GM23338 (cell line): ENCODE measurements around the gene SLX4IP. TPM values are rescaled to one million over a fixed set of nuclear protein-coding genes. Genes with fewer than 3 reads are reported as not detected.

Experiments used
- ATAC-seq: fragments of 200-7000 bp; cut with Tn5 transposase; 3 replicates; pipeline ENCODE4 v1.9.1; 2020
- DNase-seq: peaks from one replicate; pipeline ENCODE4 v3.0.0-alpha.2; 2015; ENCODE audit warnings: low spot score
- H2AFZ ChIP-seq: fragments of 200-600 bp; sonication (generic); 2 replicates; pipeline ENCODE4 v1.8.0; 2016; ENCODE audit warnings: antibody characterized with exemption, mild to moderate bottlenecking, moderate library complexity
- H3F3A ChIP-seq: fragments of 200-600 bp; sonication (generic); replicated peaks from 2 replicates; pipeline ENCODE4 v1.8.0; 2017; ENCODE audit warnings: antibody characterized with exemption, mixed run types, low read depth
- H3K27ac ChIP-seq: fragments of 200-600 bp; sonication (generic); 2 replicates; pipeline ENCODE4 v1.6.1; 2016; ENCODE audit warnings: low read depth
- H3K27me3 ChIP-seq: fragments of 200-600 bp; sonication (generic); 2 replicates; pipeline ENCODE4 v1.8.0; 2016; ENCODE audit warnings: mild to moderate bottlenecking, mixed run types, moderate library complexity; ENCODE audit not compliant: insufficient read depth
- H3K36me3 ChIP-seq: fragments of 200-600 bp; sonication (generic); 2 replicates; pipeline ENCODE4 v1.8.0; 2016; ENCODE audit warnings: mild to moderate bottlenecking; ENCODE audit not compliant: insufficient read depth
- H3K4me1 ChIP-seq: fragments of 200-600 bp; sonication (generic); 2 replicates; pipeline ENCODE4 v1.8.0; 2016; ENCODE audit warnings: mild to moderate bottlenecking, moderate library complexity; ENCODE audit not compliant: insufficient read depth
- H3K4me2 ChIP-seq: fragments of 200-600 bp; sonication (generic); 2 replicates; pipeline ENCODE4 v1.7.1; 2017; ENCODE audit warnings: mixed run types
- H3K4me3 ChIP-seq: fragments of 200-600 bp; sonication (generic); 2 replicates; pipeline ENCODE4 v1.6.1; 2016; ENCODE audit warnings: mixed run types
- H3K79me2 ChIP-seq: fragments of 200-600 bp; sonication (generic); replicated peaks from 2 replicates; pipeline ENCODE4 v1.8.0; 2017; ENCODE audit warnings: mild to moderate bottlenecking; ENCODE audit not compliant: insufficient read depth
- H3K9me2 ChIP-seq: fragments of 200-600 bp; sonication (generic); 2 replicates; pipeline ENCODE4 v1.8.0; 2017; ENCODE audit not compliant: insufficient read depth
- H4K20me1 ChIP-seq: fragments of 200-600 bp; sonication (generic); replicated peaks from 2 replicates; pipeline ENCODE4 v1.8.0; 2017; ENCODE audit warnings: mild to moderate bottlenecking; ENCODE audit not compliant: insufficient read depth
- H3K27ac Mint-ChIP-seq: 2 replicates; pipeline ENCODE4 v1.8.0; 2020; ENCODE audit warnings: inconsistent platforms, mild to moderate bottlenecking, moderate library complexity, mixed read lengths
- H3K27me3 Mint-ChIP-seq: 3 replicates; pipeline ENCODE4 v1.8.0; 2022; ENCODE audit warnings: low read depth, mild to moderate bottlenecking, moderate library complexity, mixed read lengths, inconsistent platforms; ENCODE audit not compliant: insufficient read depth, poor library complexity
- H3K36me3 Mint-ChIP-seq: 3 replicates; pipeline ENCODE4 v1.8.0; 2021; ENCODE audit warnings: low read depth, mild to moderate bottlenecking, inconsistent platforms, moderate library complexity, mixed read lengths
- H3K4me1 Mint-ChIP-seq: 3 replicates; pipeline ENCODE4 v1.8.0; 2020; ENCODE audit warnings: mild to moderate bottlenecking, inconsistent platforms, mixed read lengths
- H3K4me3 Mint-ChIP-seq: 3 replicates; pipeline ENCODE4 v1.8.0; 2021; ENCODE audit warnings: moderate library complexity, mild to moderate bottlenecking, inconsistent platforms, mixed read lengths
- H3K9me3 Mint-ChIP-seq: 3 replicates; pipeline ENCODE4 v1.8.0; 2020; ENCODE audit warnings: moderate library complexity, mild to moderate bottlenecking, inconsistent platforms, mixed read lengths
- EZH2 ChIP-seq: fragments of 200-600 bp; sonication (generic); IDR thresholded peaks from one replicate; pipeline ENCODE4 v1.8.0; 2017; ENCODE audit warnings: antibody characterized with exemption, mild to moderate bottlenecking, low read depth; ENCODE audit not compliant: unreplicated experiment
- JUNB ChIP-seq: IDR thresholded peaks from one replicate; pipeline ENCODE4 v1.6.1; 2016; ENCODE audit warnings: antibody characterized with exemption; ENCODE audit not compliant: unreplicated experiment
- POLR2AphosphoS5 ChIP-seq: IDR thresholded peaks from 2 replicates; pipeline ENCODE4 v1.6.1; 2016; ENCODE audit warnings: antibody characterized with exemption, low read depth
- STAT1 ChIP-seq: IDR thresholded peaks from one replicate; pipeline ENCODE4 v1.6.1; 2016; ENCODE audit warnings: antibody characterized with exemption; ENCODE audit not compliant: unreplicated experiment
- ZNF114 ChIP-seq: fragments of 250-450 bp; sonication (Bioruptor Pico); IDR thresholded peaks from 2 replicates; pipeline ENCODE4 v1.5.0; 2020; ENCODE audit warnings: mild to moderate bottlenecking, moderate library complexity
- polyA plus RNA-seq: library from polyadenylated mRNA; unstranded; fragments of >200 nt; fragmentation: Nextera tagmentation; extraction: Ambion mirVana; gene quantifications from 2 replicates; pipeline ENCODE4 v1.2.1, GENCODE V29; 2016
- total RNA-seq: library from RNA; depleted of rRNA; stranded (reverse); fragments of >200 nt; shearing (Covaris generic); gene quantifications from 2 replicates; pipeline ENCODE4 v1.2.3, GENCODE V29; 2014
- TF ChIP-seq, protein P1 (sequence below), 2 experiments: fragments of 200-600 bp in 1 of 2; sonication (generic) in 1 of 2; conservative IDR thresholded peaks; 2 replicates each; pipeline versions ENCODE4 v1.5.1 to v1.6.1; 2016 to 2017; ENCODE audit warnings: antibody characterized with exemption in 2 of 2, low read depth in 2 of 2, mild to moderate bottlenecking in 2 of 2, moderate library complexity in 1 of 2
- TF ChIP-seq, protein P2 (sequence below): fragments of 250-450 bp; sonication (Bioruptor Pico); IDR thresholded peaks from 2 replicates; pipeline ENCODE4 v1.5.0; 2020; ENCODE audit warnings: mild to moderate bottlenecking, moderate library complexity
- TF ChIP-seq, protein P3 (sequence below): IDR thresholded peaks from one replicate; pipeline ENCODE4 v1.6.1; 2018; ENCODE audit warnings: antibody characterized with exemption; ENCODE audit not compliant: unreplicated experiment

Gene SLX4IP
- total and polyA plus RNA-seq, 2 experiments from 2014 or later, result 9.1 to 9.8 TPM

DNA sequence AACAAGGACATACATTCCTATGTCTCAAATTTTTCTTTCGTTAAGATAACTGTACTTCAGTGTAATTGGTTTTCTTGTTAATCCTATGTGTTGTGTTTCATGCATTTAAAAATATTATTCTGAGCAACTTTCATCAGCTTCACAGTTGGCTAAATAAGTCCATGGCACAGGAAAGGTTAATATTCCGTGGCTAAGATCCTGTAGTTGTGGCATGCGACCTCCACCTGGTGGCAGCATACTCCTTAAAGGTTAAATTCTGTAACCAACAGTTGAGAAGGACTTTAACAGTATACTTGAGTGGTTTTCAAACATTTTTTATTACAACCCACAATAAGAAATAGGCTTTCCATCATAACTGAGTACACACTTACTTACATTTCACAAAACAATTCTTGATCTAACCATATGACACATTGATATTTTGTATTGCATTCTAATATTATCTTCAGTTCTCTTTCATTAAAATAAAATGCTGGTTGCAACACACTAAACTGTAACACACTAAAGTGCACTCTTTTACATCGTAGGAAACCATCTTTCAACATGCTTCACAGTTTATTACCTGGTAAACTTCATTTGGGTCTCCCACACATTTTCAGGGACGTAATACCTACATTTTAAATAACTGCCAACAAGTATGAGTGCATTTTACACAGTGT is 118.3 kb downstream of the SLX4IP start:
- Histone ChIP-seq H4K20me1 (no peaks in the 10 kb centered on the region), H3F3A (no peaks in the 10 kb centered on the region), H3K36me3 (no peaks in the 10 kb centered on the region), H3K27me3 (no peaks in the 10 kb centered on the region), H2AFZ (no peak overlapping the region), H3K27ac (no peak overlapping the region; the same call in 1 of the 2 replicates), H3K79me2 (no peaks in the 10 kb centered on the region; the same call in 1 of the 2 replicates), H3K4me1 (peaks cover 33% of the 10 kb centered on the region), H3K4me2 (peak overlapping the region; percentile 52), H3K9me2 (no peaks in the 10 kb centered on the region), H3K4me3 (no peak overlapping the region)
- Mint-ChIP-seq H3K27me3 (peaks cover 2% of the 10 kb centered on the region), H3K27ac (no peak overlapping the region), H3K9me3 (no peaks in the 10 kb centered on the region), H3K4me1 (peaks cover 67% of the 10 kb centered on the region), H3K4me3 (no peak overlapping the region), H3K36me3 (no peaks in the 10 kb centered on the region)
- ATAC-seq (peak; percentile 52), DNase-seq (peak; percentile 87)
- TF ChIP-seq, protein P1, sequence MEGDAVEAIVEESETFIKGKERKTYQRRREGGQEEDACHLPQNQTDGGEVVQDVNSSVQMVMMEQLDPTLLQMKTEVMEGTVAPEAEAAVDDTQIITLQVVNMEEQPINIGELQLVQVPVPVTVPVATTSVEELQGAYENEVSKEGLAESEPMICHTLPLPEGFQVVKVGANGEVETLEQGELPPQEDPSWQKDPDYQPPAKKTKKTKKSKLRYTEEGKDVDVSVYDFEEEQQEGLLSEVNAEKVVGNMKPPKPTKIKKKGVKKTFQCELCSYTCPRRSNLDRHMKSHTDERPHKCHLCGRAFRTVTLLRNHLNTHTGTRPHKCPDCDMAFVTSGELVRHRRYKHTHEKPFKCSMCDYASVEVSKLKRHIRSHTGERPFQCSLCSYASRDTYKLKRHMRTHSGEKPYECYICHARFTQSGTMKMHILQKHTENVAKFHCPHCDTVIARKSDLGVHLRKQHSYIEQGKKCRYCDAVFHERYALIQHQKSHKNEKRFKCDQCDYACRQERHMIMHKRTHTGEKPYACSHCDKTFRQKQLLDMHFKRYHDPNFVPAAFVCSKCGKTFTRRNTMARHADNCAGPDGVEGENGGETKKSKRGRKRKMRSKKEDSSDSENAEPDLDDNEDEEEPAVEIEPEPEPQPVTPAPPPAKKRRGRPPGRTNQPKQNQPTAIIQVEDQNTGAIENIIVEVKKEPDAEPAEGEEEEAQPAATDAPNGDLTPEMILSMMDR (conservative IDR thresholded peaks at IDR 0.05; ENCODE audit: low read depth in 2 of 2), result peak; percentile 84 to 95
- no peak for TF ChIP-seq POLR2AphosphoS5

DNA sequence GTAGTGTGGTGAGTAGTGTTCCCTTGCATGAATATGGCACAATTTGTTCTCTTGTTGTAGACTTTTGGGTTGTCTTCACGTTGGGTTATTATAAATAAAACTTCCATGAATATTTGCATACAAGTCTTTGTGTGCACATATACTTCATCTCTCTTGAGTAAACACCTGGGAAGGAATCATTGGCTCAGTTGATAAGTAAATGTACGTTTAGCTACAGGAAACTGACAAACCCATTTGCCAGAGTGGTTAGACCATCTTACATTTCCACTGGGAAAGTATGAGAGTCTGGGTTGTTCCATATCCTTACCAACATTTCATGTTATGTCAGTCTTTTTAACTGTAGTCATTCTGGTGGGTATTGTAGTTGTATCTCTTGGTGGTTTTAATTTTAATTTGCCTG is 119.2 kb downstream of the SLX4IP start:
- no peaks in the 10 kb centered on the region for H3F3A ChIP-seq
- no peak overlapping the region for H3K27ac Mint-ChIP-seq
- H3K36me3 ChIP-seq, result no peaks in the 10 kb centered on the region
- H3K79me2 ChIP-seq, result no peaks in the 10 kb centered on the region; the same call in 1 of the 2 replicates
- H3K4me1 Mint-ChIP-seq, result peaks cover 69% of the 10 kb centered on the region
- ATAC-seq (no peak), DNase-seq (no peak)
- no peak overlapping the region for H3K4me2 ChIP-seq
- H3K4me3 Mint-ChIP-seq, result no peak overlapping the region
- H3K9me3 Mint-ChIP-seq, result no peaks in the 10 kb centered on the region
- no peaks in the 10 kb centered on the region for H3K9me2 ChIP-seq
- no peak overlapping the region for H2AFZ ChIP-seq
- no peaks in the 10 kb centered on the region for H3K36me3 Mint-ChIP-seq
- no peak overlapping the region for H3K4me3 ChIP-seq
- peaks cover 2% of the 10 kb centered on the region for H3K27me3 Mint-ChIP-seq
- no peaks in the 10 kb centered on the region for H3K27me3 ChIP-seq
- no peak overlapping the region for H3K27ac ChIP-seq
- H3K4me1 ChIP-seq, result peaks cover 42% of the 10 kb centered on the region
- H4K20me1 ChIP-seq, result no peaks in the 10 kb centered on the region
- TF ChIP-seq ZNF114 (CRISPR knock-in tag), result no peak
- TF ChIP-seq JUNB, result no peak
- TF ChIP-seq, protein P2, sequence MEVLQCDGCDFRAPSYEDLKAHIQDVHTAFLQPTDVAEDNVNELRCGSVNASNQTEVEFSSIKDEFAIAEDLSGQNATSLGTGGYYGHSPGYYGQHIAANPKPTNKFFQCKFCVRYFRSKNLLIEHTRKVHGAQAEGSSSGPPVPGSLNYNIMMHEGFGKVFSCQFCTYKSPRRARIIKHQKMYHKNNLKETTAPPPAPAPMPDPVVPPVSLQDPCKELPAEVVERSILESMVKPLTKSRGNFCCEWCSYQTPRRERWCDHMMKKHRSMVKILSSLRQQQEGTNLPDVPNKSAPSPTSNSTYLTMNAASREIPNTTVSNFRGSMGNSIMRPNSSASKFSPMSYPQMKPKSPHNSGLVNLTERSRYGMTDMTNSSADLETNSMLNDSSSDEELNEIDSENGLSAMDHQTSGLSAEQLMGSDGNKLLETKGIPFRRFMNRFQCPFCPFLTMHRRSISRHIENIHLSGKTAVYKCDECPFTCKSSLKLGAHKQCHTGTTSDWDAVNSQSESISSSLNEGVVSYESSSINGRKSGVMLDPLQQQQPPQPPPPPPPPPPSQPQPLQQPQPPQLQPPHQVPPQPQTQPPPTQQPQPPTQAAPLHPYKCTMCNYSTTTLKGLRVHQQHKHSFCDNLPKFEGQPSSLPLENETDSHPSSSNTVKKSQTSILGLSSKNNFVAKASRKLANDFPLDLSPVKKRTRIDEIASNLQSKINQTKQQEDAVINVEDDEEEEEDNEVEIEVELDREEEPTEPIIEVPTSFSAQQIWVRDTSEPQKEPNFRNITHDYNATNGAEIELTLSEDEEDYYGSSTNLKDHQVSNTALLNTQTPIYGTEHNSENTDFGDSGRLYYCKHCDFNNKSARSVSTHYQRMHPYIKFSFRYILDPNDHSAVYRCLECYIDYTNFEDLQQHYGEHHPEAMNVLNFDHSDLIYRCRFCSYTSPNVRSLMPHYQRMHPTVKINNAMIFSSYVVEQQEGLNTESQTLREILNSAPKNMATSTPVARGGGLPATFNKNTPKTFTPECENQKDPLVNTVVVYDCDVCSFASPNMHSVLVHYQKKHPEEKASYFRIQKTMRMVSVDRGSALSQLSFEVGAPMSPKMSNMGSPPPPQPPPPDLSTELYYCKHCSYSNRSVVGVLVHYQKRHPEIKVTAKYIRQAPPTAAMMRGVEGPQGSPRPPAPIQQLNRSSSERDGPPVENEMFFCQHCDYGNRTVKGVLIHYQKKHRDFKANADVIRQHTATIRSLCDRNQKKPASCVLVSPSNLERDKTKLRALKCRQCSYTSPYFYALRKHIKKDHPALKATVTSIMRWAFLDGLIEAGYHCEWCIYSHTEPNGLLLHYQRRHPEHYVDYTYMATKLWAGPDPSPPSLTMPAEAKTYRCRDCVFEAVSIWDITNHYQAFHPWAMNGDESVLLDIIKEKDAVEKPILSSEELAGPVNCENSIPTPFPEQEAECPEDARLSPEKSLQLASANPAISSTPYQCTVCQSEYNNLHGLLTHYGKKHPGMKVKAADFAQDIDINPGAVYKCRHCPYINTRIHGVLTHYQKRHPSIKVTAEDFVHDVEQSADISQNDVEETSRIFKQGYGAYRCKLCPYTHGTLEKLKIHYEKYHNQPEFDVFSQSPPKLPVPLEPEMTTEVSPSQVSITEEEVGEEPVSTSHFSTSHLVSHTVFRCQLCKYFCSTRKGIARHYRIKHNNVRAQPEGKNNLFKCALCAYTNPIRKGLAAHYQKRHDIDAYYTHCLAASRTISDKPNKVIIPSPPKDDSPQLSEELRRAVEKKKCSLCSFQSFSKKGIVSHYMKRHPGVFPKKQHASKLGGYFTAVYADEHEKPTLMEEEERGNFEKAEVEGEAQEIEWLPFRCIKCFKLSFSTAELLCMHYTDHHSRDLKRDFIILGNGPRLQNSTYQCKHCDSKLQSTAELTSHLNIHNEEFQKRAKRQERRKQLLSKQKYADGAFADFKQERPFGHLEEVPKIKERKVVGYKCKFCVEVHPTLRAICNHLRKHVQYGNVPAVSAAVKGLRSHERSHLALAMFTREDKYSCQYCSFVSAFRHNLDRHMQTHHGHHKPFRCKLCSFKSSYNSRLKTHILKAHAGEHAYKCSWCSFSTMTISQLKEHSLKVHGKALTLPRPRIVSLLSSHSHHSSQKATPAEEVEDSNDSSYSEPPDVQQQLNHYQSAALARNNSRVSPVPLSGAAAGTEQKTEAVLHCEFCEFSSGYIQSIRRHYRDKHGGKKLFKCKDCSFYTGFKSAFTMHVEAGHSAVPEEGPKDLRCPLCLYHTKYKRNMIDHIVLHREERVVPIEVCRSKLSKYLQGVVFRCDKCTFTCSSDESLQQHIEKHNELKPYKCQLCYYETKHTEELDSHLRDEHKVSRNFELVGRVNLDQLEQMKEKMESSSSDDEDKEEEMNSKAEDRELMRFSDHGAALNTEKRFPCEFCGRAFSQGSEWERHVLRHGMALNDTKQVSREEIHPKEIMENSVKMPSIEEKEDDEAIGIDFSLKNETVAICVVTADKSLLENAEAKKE (CRISPR knock-in tag), result no peak
- TF ChIP-seq, protein P3, sequence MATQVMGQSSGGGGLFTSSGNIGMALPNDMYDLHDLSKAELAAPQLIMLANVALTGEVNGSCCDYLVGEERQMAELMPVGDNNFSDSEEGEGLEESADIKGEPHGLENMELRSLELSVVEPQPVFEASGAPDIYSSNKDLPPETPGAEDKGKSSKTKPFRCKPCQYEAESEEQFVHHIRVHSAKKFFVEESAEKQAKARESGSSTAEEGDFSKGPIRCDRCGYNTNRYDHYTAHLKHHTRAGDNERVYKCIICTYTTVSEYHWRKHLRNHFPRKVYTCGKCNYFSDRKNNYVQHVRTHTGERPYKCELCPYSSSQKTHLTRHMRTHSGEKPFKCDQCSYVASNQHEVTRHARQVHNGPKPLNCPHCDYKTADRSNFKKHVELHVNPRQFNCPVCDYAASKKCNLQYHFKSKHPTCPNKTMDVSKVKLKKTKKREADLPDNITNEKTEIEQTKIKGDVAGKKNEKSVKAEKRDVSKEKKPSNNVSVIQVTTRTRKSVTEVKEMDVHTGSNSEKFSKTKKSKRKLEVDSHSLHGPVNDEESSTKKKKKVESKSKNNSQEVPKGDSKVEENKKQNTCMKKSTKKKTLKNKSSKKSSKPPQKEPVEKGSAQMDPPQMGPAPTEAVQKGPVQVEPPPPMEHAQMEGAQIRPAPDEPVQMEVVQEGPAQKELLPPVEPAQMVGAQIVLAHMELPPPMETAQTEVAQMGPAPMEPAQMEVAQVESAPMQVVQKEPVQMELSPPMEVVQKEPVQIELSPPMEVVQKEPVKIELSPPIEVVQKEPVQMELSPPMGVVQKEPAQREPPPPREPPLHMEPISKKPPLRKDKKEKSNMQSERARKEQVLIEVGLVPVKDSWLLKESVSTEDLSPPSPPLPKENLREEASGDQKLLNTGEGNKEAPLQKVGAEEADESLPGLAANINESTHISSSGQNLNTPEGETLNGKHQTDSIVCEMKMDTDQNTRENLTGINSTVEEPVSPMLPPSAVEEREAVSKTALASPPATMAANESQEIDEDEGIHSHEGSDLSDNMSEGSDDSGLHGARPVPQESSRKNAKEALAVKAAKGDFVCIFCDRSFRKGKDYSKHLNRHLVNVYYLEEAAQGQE, result no peak
- TF ChIP-seq EZH2, result no peak
- TF ChIP-seq STAT1, result no peak
- no peak for TF ChIP-seq POLR2AphosphoS5
